Measurements from ENCODE around the gene UCHL1. TPM values are rescaled to one million over a fixed set of nuclear protein-coding genes. Genes with fewer than 3 reads are reported as not detected.

The UCHL1 gene
- polyA plus RNA-seq, 2 of the 4 experiments (the other 2 are of a cell fraction), result 953 to 1,819 TPM

GRCh38 chr4:41285202-41285863, 28.6 kb downstream of the UCHL1 start:
- FAIRE-seq (no peak), ATAC-seq (no peak), DNase-seq (ENCODE audit: low read depth in 1 of 2, low spot score in 1 of 2) (no peak)
- Histone ChIP-seq H3K9me3 (peaks cover 8% of the 10 kb centered on the region; the same call in 1 of the 3 replicates), H3K4me3 (no peak overlapping the region), H3K4me1 (peaks cover 44% of the 10 kb centered on the region), H3K4me2 (peak overlapping the region; percentile 21; the same call in 1 of the 3 replicates), H3K27ac (peak overlapping the region; percentile 58 to 71)
- ChIA-PET CTCF (interaction anchor here (0.6 to 1.6 kb wide), 3 partner anchors 9 to 377 kb away, joined by 3 to 6 read pairs (median 3); no protein-coding TSS in a partner anchor), POLR2A (no interaction called here)
- 86% methylated on average over 6 of the region's 6 CpGs for WGBS (ENCODE audit: missing lambda C conversion rate)
- TF ChIP-seq POLR2AphosphoS2 (conservative IDR thresholded peaks at IDR 0.05; ENCODE audit: low read length) (no peak), FOXS1 (CRISPR knock-in tag; IDR thresholded peaks at IDR 0.05) (no peak), CEBPB (IDR thresholded peaks at IDR 0.05) (no peak), RARB (CRISPR knock-in tag; IDR thresholded peaks at IDR 0.05) (no peak), HOXB13 (CRISPR knock-in tag; IDR thresholded peaks at IDR 0.05; ENCODE audit: low read depth) (no peak), PBX3 (IDR thresholded peaks at IDR 0.05) (no peak), SREBF2 (IDR thresholded peaks at IDR 0.05) (no peak), RNF2 (IDR thresholded peaks at IDR 0.05; ENCODE audit: borderline replicate concordance, low read depth) (no peak), ELK1 (IDR thresholded peaks at IDR 0.05; ENCODE audit: low read depth, low read length) (no peak), USF2 (IDR thresholded peaks at IDR 0.05) (no peak), FOSL2 (IDR thresholded peaks at IDR 0.05) (no peak), FOSL2 (CRISPR knock-in tag; IDR thresholded peaks at IDR 0.05) (no peak), REST (IDR thresholded peaks at IDR 0.05) (no peak), RCOR1 (IDR thresholded peaks at IDR 0.05; ENCODE audit: low read depth, low read length) (no peak), GATA3 (IDR thresholded peaks at IDR 0.05; ENCODE audit: borderline replicate concordance) (no peak), SMC3 (IDR thresholded peaks at IDR 0.05) (no peak), BCL3 (IDR thresholded peaks at IDR 0.05) (no peak)

DNA sequence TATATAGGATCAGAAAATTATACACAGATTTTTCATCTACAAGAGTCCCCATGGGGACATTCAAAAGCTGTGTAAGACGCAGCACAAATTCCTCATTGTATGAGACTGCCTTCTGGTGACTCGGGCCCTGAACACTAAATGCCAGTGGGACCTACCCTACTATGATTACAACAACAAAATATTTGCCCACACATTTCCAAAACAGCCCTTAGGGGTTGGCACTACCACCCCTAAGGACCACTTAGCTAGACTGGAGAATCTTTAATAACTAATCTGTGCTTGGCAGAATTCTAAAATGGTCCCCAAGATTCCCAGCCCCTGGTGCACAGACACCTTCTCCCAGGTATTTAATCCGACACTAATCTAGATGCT, 29.1 kb downstream of the UCHL1 start:
- no peak for FAIRE-seq
- ChIA-PET CTCF (interaction anchor here (1.3 to 1.6 kb wide), 2 partner anchors 35 to 376 kb away, joined by 3 to 6 read pairs; no protein-coding TSS in a partner anchor), POLR2A (no interaction called here)
- ATAC-seq, result no peak
- DNase-seq (ENCODE audit: low read depth in 1 of 2, low spot score in 1 of 2), result no peak
- peaks cover 44% of the 10 kb centered on the region for H3K4me1 ChIP-seq
- whole genome bisulfite sequencing (ENCODE audit: missing lambda C conversion rate), result 80% methylated on average over 3 of the region's 3 CpGs
- peak overlapping the region; percentile 58 to 71 for H3K27ac ChIP-seq
- no peak overlapping the region for H3K4me3 ChIP-seq
- H3K9me3 ChIP-seq, result peaks cover 8% of the 10 kb centered on the region; the same call in 1 of the 3 replicates
- no peak overlapping the region for H3K4me2 ChIP-seq
- TF ChIP-seq ZSCAN20 (CRISPR knock-in tag; IDR thresholded peaks at IDR 0.05) (no peak), KDM1A (IDR thresholded peaks at IDR 0.05; ENCODE audit: low read depth) (no peak), MYC (IDR thresholded peaks at IDR 0.05; ENCODE audit: borderline replicate concordance, low read length) (no peak), JUNB (IDR thresholded peaks at IDR 0.05) (no peak), PHF8 (IDR thresholded peaks at IDR 0.05; ENCODE audit: borderline replicate concordance, low read depth) (no peak), RFX5 (IDR thresholded peaks at IDR 0.05) (no peak), FOSB (CRISPR knock-in tag; IDR thresholded peaks at IDR 0.05) (no peak)
- TF ChIP-seq, protein P1, sequence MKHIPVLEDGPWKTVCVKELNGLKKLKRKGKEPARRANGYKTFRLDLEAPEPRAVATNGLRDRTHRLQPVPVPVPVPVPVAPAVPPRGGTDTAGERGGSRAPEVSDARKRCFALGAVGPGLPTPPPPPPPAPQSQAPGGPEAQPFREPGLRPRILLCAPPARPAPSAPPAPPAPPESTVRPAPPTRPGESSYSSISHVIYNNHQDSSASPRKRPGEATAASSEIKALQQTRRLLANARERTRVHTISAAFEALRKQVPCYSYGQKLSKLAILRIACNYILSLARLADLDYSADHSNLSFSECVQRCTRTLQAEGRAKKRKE (CRISPR knock-in tag; IDR thresholded peaks at IDR 0.05; ENCODE audit: low read depth), result no peak
- TF ChIP-seq, protein P2, sequence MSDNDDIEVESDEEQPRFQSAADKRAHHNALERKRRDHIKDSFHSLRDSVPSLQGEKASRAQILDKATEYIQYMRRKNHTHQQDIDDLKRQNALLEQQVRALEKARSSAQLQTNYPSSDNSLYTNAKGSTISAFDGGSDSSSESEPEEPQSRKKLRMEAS (IDR thresholded peaks at IDR 0.05), result no peak
- TF ChIP-seq, protein P3, sequence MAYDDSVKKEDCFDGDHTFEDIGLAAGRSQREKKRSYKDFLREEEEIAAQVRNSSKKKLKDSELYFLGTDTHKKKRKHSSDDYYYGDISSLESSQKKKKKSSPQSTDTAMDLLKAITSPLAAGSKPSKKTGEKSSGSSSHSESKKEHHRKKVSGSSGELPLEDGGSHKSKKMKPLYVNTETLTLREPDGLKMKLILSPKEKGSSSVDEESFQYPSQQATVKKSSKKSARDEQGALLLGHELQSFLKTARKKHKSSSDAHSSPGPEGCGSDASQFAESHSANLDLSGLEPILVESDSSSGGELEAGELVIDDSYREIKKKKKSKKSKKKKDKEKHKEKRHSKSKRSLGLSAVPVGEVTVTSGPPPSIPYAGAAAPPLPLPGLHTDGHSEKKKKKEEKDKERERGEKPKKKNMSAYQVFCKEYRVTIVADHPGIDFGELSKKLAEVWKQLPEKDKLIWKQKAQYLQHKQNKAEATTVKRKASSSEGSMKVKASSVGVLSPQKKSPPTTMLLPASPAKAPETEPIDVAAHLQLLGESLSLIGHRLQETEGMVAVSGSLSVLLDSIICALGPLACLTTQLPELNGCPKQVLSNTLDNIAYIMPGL (CRISPR knock-in tag; IDR thresholded peaks at IDR 0.05; ENCODE audit: borderline replicate concordance), result no peak
